Hepatocyte (in vitro differentiated cells): ENCODE results near the gene SLC25A21.

Source experiments
- CTCF ChIP-seq: fragments of 200-600 bp; sonication (generic); IDR thresholded peaks from 2 replicates; pipeline ENCODE4 v1.5.1; 2016; ENCODE audit warnings: antibody characterized with exemption, mild to moderate bottlenecking; ENCODE audit not compliant: poor library complexity
- EZH2 ChIP-seq: fragments of 200-600 bp; sonication (generic); IDR thresholded peaks from 2 replicates; pipeline ENCODE4 v1.6.1; 2016; ENCODE audit warnings: antibody characterized with exemption, mild to moderate bottlenecking, borderline replicate concordance
- EZH2phosphoT487 ChIP-seq: fragments of 200-600 bp; sonication (generic); IDR thresholded peaks from one replicate; pipeline ENCODE4 v1.6.1; 2018; ENCODE audit warnings: antibody characterized with exemption, mild to moderate bottlenecking, low read depth, moderate library complexity; ENCODE audit not compliant: unreplicated experiment, severe bottlenecking

- no peak for TF ChIP-seq CTCF
- no peak for TF ChIP-seq EZH2
- TF ChIP-seq EZH2phosphoT487: no peak
Observed at GRCh38 chr14:36874396-36875138, 297.8 kb downstream of the SLC25A21 start.
